ENCODE measurements around the gene WDR33.

Gene WDR33

GRCh38 chr2:127663566-127664064 lies 147.4 kb downstream of the WDR33 start:
- Histone ChIP-seq H2BK5ac (ENCODE audit: low read depth, low read length, poor library complexity) (no peak overlapping the region), H2BK120ac (ENCODE audit: insufficient read depth, low read length, poor library complexity) (no peak overlapping the region), H2AFZ (ENCODE audit: insufficient read depth, low read length, poor library complexity) (no peak overlapping the region), H2AK5ac (ENCODE audit: low read length) (no peak overlapping the region), H3K14ac (ENCODE audit: low read length) (no peak overlapping the region), H3K18ac (ENCODE audit: low read length) (no peak overlapping the region), H3K9ac (ENCODE audit: low read length) (no peak overlapping the region), H4K8ac (ENCODE audit: low read depth, low read length) (no peak overlapping the region), H3K79me2 (ENCODE audit: control insufficient read depth, insufficient read depth, low read length, poor library complexity) (peaks cover 4% of the 10 kb centered on the region), H3K23ac (ENCODE audit: low read length) (no peak overlapping the region), H3K4me1 (ENCODE audit: control insufficient read depth in 1 of 2, insufficient read depth in 2 of 2, low read length in 2 of 2) (peaks cover 32 to 45% of the 10 kb centered on the region in 2 experiments), H3K9me3 (ENCODE audit: insufficient read depth, low read depth, low read length) (peaks cover 8% of the 10 kb centered on the region), H4K12ac (ENCODE audit: low read depth, low read length) (no peak overlapping the region), H3K36me3 (ENCODE audit: control insufficient read depth in 1 of 2, insufficient read depth in 2 of 2, low read length in 2 of 2) (no peaks in the 10 kb centered on the region), H3K4me2 (ENCODE audit: low read length) (peak overlapping the region; percentile 59), H3K79me1 (ENCODE audit: low read length) (peaks cover 20% of the 10 kb centered on the region), H3K4me3 (ENCODE audit: low read depth, low read length) (no peak overlapping the region), H3K27ac (ENCODE audit: low read depth, low read length) (no peak overlapping the region), H3K27me3 (ENCODE audit: insufficient read depth, low read length) (peaks cover 5% of the 10 kb centered on the region), H3K4ac (ENCODE audit: low read depth, low read length) (no peak overlapping the region), H4K91ac (ENCODE audit: low read depth, low read length) (no peak overlapping the region), H2BK12ac (ENCODE audit: low read length) (peak overlapping the region; percentile 50)
- DNase-seq, result no peak
- WGBS (ENCODE audit: extremely low coverage, insufficient coverage, insufficient read length), result no CpG with 5 or more reads among the region's 6 CpGs

GRCh38 chr2:127662937-127663565 lies 147.9 kb downstream of the WDR33 start:
- Histone ChIP-seq H2AK5ac (ENCODE audit: low read length) (no peak overlapping the region), H3K4me3 (ENCODE audit: low read depth, low read length) (no peak overlapping the region), H2BK12ac (ENCODE audit: low read length) (peak overlapping the region; percentile 3), H3K27me3 (ENCODE audit: insufficient read depth, low read length) (peaks cover 5% of the 10 kb centered on the region), H2AFZ (ENCODE audit: insufficient read depth, low read length, poor library complexity) (peak overlapping the region; percentile 50), H4K8ac (ENCODE audit: low read depth, low read length) (no peak overlapping the region), H3K4ac (ENCODE audit: low read depth, low read length) (no peak overlapping the region), H3K27ac (ENCODE audit: low read depth, low read length) (no peak overlapping the region), H3K9me3 (ENCODE audit: insufficient read depth, low read depth, low read length) (peaks cover 8% of the 10 kb centered on the region), H3K18ac (ENCODE audit: low read length) (peak overlapping the region; percentile 71), H4K12ac (ENCODE audit: low read depth, low read length) (no peak overlapping the region), H3K9ac (ENCODE audit: low read length) (no peak overlapping the region), H3K36me3 (ENCODE audit: control insufficient read depth in 1 of 2, insufficient read depth in 2 of 2, low read length in 2 of 2) (no peaks in the 10 kb centered on the region), H3K79me2 (ENCODE audit: control insufficient read depth, insufficient read depth, low read length, poor library complexity) (peaks cover 4% of the 10 kb centered on the region), H3K4me1 (ENCODE audit: control insufficient read depth in 1 of 2, insufficient read depth in 2 of 2, low read length in 2 of 2) (peaks cover 32 to 45% of the 10 kb centered on the region in 2 experiments), H4K91ac (ENCODE audit: low read depth, low read length) (no peak overlapping the region), H3K14ac (ENCODE audit: low read length) (no peak overlapping the region), H2BK5ac (ENCODE audit: low read depth, low read length, poor library complexity) (no peak overlapping the region), H3K23ac (ENCODE audit: low read length) (no peak overlapping the region), H3K4me2 (ENCODE audit: low read length) (no peak overlapping the region), H2BK120ac (ENCODE audit: insufficient read depth, low read length, poor library complexity) (no peak overlapping the region), H3K79me1 (ENCODE audit: low read length) (peaks cover 20% of the 10 kb centered on the region)
- no peak for DNase-seq
- no CpG with 5 or more reads among the region's 9 CpGs for WGBS (ENCODE audit: extremely low coverage, insufficient coverage, insufficient read length)

GRCh38 chr2:127661949-127662510 lies 148.9 kb downstream of the WDR33 start:
- Histone ChIP-seq H4K8ac (ENCODE audit: low read depth, low read length) (peak overlapping the region; percentile 47), H3K27ac (ENCODE audit: low read depth, low read length) (no peak overlapping the region), H3K4ac (ENCODE audit: low read depth, low read length) (no peak overlapping the region), H3K27me3 (ENCODE audit: insufficient read depth, low read length) (peaks cover 5% of the 10 kb centered on the region), H3K79me2 (ENCODE audit: control insufficient read depth, insufficient read depth, low read length, poor library complexity) (peaks cover 4% of the 10 kb centered on the region), H3K9me3 (ENCODE audit: insufficient read depth, low read depth, low read length) (peaks cover 8% of the 10 kb centered on the region), H3K36me3 (ENCODE audit: control insufficient read depth in 1 of 2, insufficient read depth in 2 of 2, low read length in 2 of 2) (no peaks in the 10 kb centered on the region), H3K4me1 (ENCODE audit: control insufficient read depth in 1 of 2, insufficient read depth in 2 of 2, low read length in 2 of 2) (peaks cover 32 to 45% of the 10 kb centered on the region in 2 experiments), H2BK5ac (ENCODE audit: low read depth, low read length, poor library complexity) (peak overlapping the region; percentile 12), H3K79me1 (ENCODE audit: low read length) (peaks cover 20% of the 10 kb centered on the region), H3K9ac (ENCODE audit: low read length) (no peak overlapping the region), H3K14ac (ENCODE audit: low read length) (peak overlapping the region; percentile 45), H3K4me3 (ENCODE audit: low read depth, low read length) (no peak overlapping the region), H2AK5ac (ENCODE audit: low read length) (peak overlapping the region; percentile 51), H3K4me2 (ENCODE audit: low read length) (no peak overlapping the region), H4K12ac (ENCODE audit: low read depth, low read length) (no peak overlapping the region), H3K23ac (ENCODE audit: low read length) (no peak overlapping the region), H2BK120ac (ENCODE audit: insufficient read depth, low read length, poor library complexity) (peak overlapping the region; percentile 67), H3K18ac (ENCODE audit: low read length) (peak overlapping the region; percentile 66), H4K91ac (ENCODE audit: low read depth, low read length) (peak overlapping the region; percentile 33), H2BK12ac (ENCODE audit: low read length) (peak overlapping the region; percentile 65), H2AFZ (ENCODE audit: insufficient read depth, low read length, poor library complexity) (no peak overlapping the region)
- no peak for DNase-seq
- WGBS (ENCODE audit: extremely low coverage, insufficient coverage, insufficient read length), result no CpG with 5 or more reads among the region's 9 CpGs

- Histone ChIP-seq H3K14ac (ENCODE audit: low read length) (peak overlapping the region; percentile 7), H3K18ac (ENCODE audit: low read length) (peak overlapping the region; percentile 12), H4K12ac (ENCODE audit: low read depth, low read length) (no peak overlapping the region), H2AFZ (ENCODE audit: insufficient read depth, low read length, poor library complexity) (no peak overlapping the region), H3K27ac (ENCODE audit: low read depth, low read length) (peak overlapping the region; percentile 77), H3K9me3 (ENCODE audit: insufficient read depth, low read depth, low read length) (peaks cover 8% of the 10 kb centered on the region), H4K8ac (ENCODE audit: low read depth, low read length) (no peak overlapping the region), H3K9ac (ENCODE audit: low read length) (no peak overlapping the region), H3K4ac (ENCODE audit: low read depth, low read length) (no peak overlapping the region), H3K4me3 (ENCODE audit: low read depth, low read length) (no peak overlapping the region), H2BK120ac (ENCODE audit: insufficient read depth, low read length, poor library complexity) (peak overlapping the region; percentile 67), H3K27me3 (ENCODE audit: insufficient read depth, low read length) (peaks cover 5% of the 10 kb centered on the region), H2BK5ac (ENCODE audit: low read depth, low read length, poor library complexity) (peak overlapping the region; percentile 8), H2BK12ac (ENCODE audit: low read length) (peak overlapping the region; percentile 6), H3K79me1 (ENCODE audit: low read length) (peaks cover 20% of the 10 kb centered on the region), H3K4me2 (ENCODE audit: low read length) (no peak overlapping the region), H3K4me1 (ENCODE audit: control insufficient read depth in 1 of 2, insufficient read depth in 2 of 2, low read length in 2 of 2) (peaks cover 32 to 45% of the 10 kb centered on the region in 2 experiments), H3K23ac (ENCODE audit: low read length) (no peak overlapping the region), H4K91ac (ENCODE audit: low read depth, low read length) (peak overlapping the region; percentile 33), H2AK5ac (ENCODE audit: low read length) (peak overlapping the region; percentile 8), H3K36me3 (ENCODE audit: control insufficient read depth in 1 of 2, insufficient read depth in 2 of 2, low read length in 2 of 2) (no peaks in the 10 kb centered on the region), H3K79me2 (ENCODE audit: control insufficient read depth, insufficient read depth, low read length, poor library complexity) (peaks cover 4% of the 10 kb centered on the region)
- no CpG with 5 or more reads among the region's 14 CpGs for WGBS (ENCODE audit: extremely low coverage, insufficient coverage, insufficient read length)
- peak in 1 of 2 donors; percentile 40 for DNase-seq
Observed at GRCh38 chr2:127661072-127661649, 149.8 kb downstream of the WDR33 start.

Data from trophoblast cell (in vitro differentiated cells and primary cell).